IMR-90 (cell line): Measurements from ENCODE around the gene BCAS1. TPM values are rescaled to one million over a fixed set of nuclear protein-coding genes. Genes with fewer than 3 reads are reported as not detected.
A peak's percentile ranks its signal among the peaks of the same experiment; 100 is the strongest.

Source experiments
- ATAC-seq: fragments of 200-7000 bp; cut with Tn5 transposase; 2 replicates; pipeline ENCODE4 v1.9.1; 2020; ENCODE audit warnings: low read depth, mild to moderate bottlenecking, moderate library complexity
- BruUV-seq: library from RNA; stranded (reverse); fragments of 400-500 nt; replicated peaks from 2 replicates; lab custom pipeline; 2021; lab: Mats Ljungman, UMichigan
- CTCF ChIA-PET: fragments of 300-600 bp; formaldehyde crosslinking; extraction: SDS; loops from one replicate; lab custom pipeline; 2021; ENCODE audit warnings: antibody characterized with exemption; lab: Yijun Ruan, JAX
- POLR2A ChIA-PET: fragments of 300-600 bp; sonication (Branson Sonifier 250); formaldehyde crosslinking; loops from one replicate; lab custom pipeline; 2022; ENCODE audit warnings: antibody characterized with exemption; ENCODE audit not compliant: unreplicated experiment; lab: Charles Lee
- DNase-seq: peaks from one replicate; pipeline ENCODE4 v3.0.0; 2013
- H2AFZ ChIP-seq: replicated peaks from 2 replicates; pipeline ENCODE3; 2013; ENCODE audit warnings: low read length, mild to moderate bottlenecking; ENCODE audit not compliant: poor library complexity
- H2AK5ac ChIP-seq: 2 replicates; pipeline ENCODE4 v1.6.1; 2013; ENCODE audit warnings: low read depth, low read length, inconsistent platforms
- H2AK9ac ChIP-seq: replicated peaks from 2 replicates; pipeline ENCODE3; 2013; ENCODE audit warnings: mild to moderate bottlenecking, low read depth, low read length, moderate library complexity; ENCODE audit not compliant: poor library complexity
- H2BK120ac ChIP-seq: 2 replicates; pipeline ENCODE4 v1.6.1; 2013; ENCODE audit warnings: low read depth, low read length, inconsistent platforms
- H2BK15ac ChIP-seq: 3 replicates; pipeline ENCODE4 v1.6.1; 2013; ENCODE audit warnings: low read depth, low read length, inconsistent platforms
- H2BK20ac ChIP-seq: 2 replicates; pipeline ENCODE4 v1.6.1; 2013; ENCODE audit warnings: low read depth, mild to moderate bottlenecking, inconsistent platforms, low read length, moderate library complexity
- H2BK5ac ChIP-seq: 2 replicates; pipeline ENCODE4 v1.6.1; 2013; ENCODE audit warnings: mild to moderate bottlenecking, low read depth, low read length, inconsistent platforms; ENCODE audit not compliant: poor library complexity, severe bottlenecking
- H3K14ac ChIP-seq: replicated peaks from 2 replicates; pipeline ENCODE4 v1.6.1; 2013; ENCODE audit warnings: low read depth, low read length, inconsistent platforms
- H3K18ac ChIP-seq: 2 replicates; pipeline ENCODE4 v1.6.1; 2013; ENCODE audit warnings: low read depth, low read length, control low read depth
- H3K23ac ChIP-seq: 2 replicates; pipeline ENCODE4 v1.6.1; 2013; ENCODE audit warnings: low read depth, low read length, inconsistent platforms
- H3K27ac ChIP-seq: 2 replicates; pipeline ENCODE4 v1.5.1; 2013; ENCODE audit warnings: mild to moderate bottlenecking, control low read depth, low read length; ENCODE audit not compliant: insufficient read depth
- H3K27me3 ChIP-seq: 2 replicates; pipeline ENCODE4 v1.6.1; 2013; ENCODE audit warnings: low read length; ENCODE audit not compliant: control insufficient read depth, insufficient read depth
- H3K36me3 ChIP-seq: 2 replicates; pipeline ENCODE4 v1.6.1; 2013; ENCODE audit warnings: low read length, mixed read lengths; ENCODE audit not compliant: control insufficient read depth, insufficient read depth
- H3K4ac ChIP-seq: 2 replicates; pipeline ENCODE4 v1.6.1; 2013; ENCODE audit warnings: low read depth, low read length, inconsistent platforms
- H3K4me1 ChIP-seq: 2 replicates; pipeline ENCODE4 v1.6.1; 2013; ENCODE audit warnings: low read length, mixed read lengths; ENCODE audit not compliant: control insufficient read depth, insufficient read depth
- H3K4me2 ChIP-seq: 2 replicates; pipeline ENCODE4 v1.6.1; 2013; ENCODE audit warnings: low read depth, mild to moderate bottlenecking, control low read depth, low read length, moderate library complexity
- H3K4me3 ChIP-seq: 2 replicates; pipeline ENCODE4 v1.5.1; 2013; ENCODE audit warnings: low read depth, mild to moderate bottlenecking, control low read depth, low read length, moderate library complexity; ENCODE audit not compliant: insufficient read depth
- H3K56ac ChIP-seq: 2 replicates; pipeline ENCODE4 v1.6.1; 2013; ENCODE audit warnings: low read length, inconsistent platforms; ENCODE audit not compliant: insufficient read depth; ENCODE audit errors: extremely low read depth
- H3K79me1 ChIP-seq, 2 experiments: 2 replicates each; pipeline ENCODE4 v1.6.1; 2013; ENCODE audit warnings: low read length in 2 of 2, inconsistent platforms in 1 of 2, low read depth in 1 of 2
- H3K9ac ChIP-seq: 2 replicates; pipeline ENCODE4 v1.6.1; 2013; ENCODE audit warnings: low read depth, low read length, control low read depth
- H3K9me1 ChIP-seq: 2 replicates; pipeline ENCODE4 v1.6.1; 2013; ENCODE audit warnings: low read length, inconsistent platforms; ENCODE audit not compliant: insufficient read depth
- H3K9me3 ChIP-seq: 2 replicates; pipeline ENCODE4 v1.6.1; 2013; ENCODE audit warnings: low read length; ENCODE audit not compliant: control insufficient read depth, insufficient read depth
- H4K20me1 ChIP-seq: 2 replicates; pipeline ENCODE4 v1.6.1; 2013; ENCODE audit warnings: low read length, inconsistent platforms; ENCODE audit not compliant: insufficient read depth
- H4K5ac ChIP-seq: 2 replicates; pipeline ENCODE4 v1.6.1; 2013; ENCODE audit warnings: mild to moderate bottlenecking, low read depth, low read length, control low read depth
- H4K8ac ChIP-seq, 2 experiments: 2 replicates each; pipeline ENCODE4 v1.6.1; 2013; ENCODE audit warnings: low read depth in 2 of 2, low read length in 2 of 2, control low read depth in 1 of 2, inconsistent platforms in 1 of 2
- H4K91ac ChIP-seq: 2 replicates; pipeline ENCODE4 v1.6.1; 2013; ENCODE audit warnings: low read depth, low read length, inconsistent platforms; ENCODE audit not compliant: insufficient read depth
- BHLHE40 ChIP-seq: fragments of 150-350 bp; IDR thresholded peaks from 2 replicates; pipeline ENCODE4 v1.6.1; 2016; ENCODE audit warnings: mild to moderate bottlenecking, low read depth, low read length
- CEBPB ChIP-seq: IDR thresholded peaks from 2 replicates; pipeline ENCODE4 v1.6.1; 2012; ENCODE audit warnings: low read depth, low read length, improper control_type of control experiment
- FOS ChIP-seq: fragments of 150-350 bp; IDR thresholded peaks from 2 replicates; pipeline ENCODE4 v1.6.1; 2016; ENCODE audit warnings: low read depth, low read length
- MAFK ChIP-seq: IDR thresholded peaks from 2 replicates; pipeline ENCODE4 v1.6.1; 2012; ENCODE audit warnings: low read depth, low read length, improper control_type of control experiment
- MAZ ChIP-seq: IDR thresholded peaks from 2 replicates; pipeline ENCODE4 v1.6.1; 2012; ENCODE audit warnings: low read depth, mild to moderate bottlenecking, low read length, improper control_type of control experiment, moderate library complexity, borderline replicate concordance
- POLR2A ChIP-seq: IDR thresholded peaks from 2 replicates; pipeline ENCODE4 v1.6.1; 2012; ENCODE audit warnings: mild to moderate bottlenecking, low read depth, low read length
- RAD21 ChIP-seq: IDR thresholded peaks from 2 replicates; pipeline ENCODE4 v1.6.1; 2012; ENCODE audit warnings: low read length, improper control_type of control experiment
- SMC3 ChIP-seq: fragments of 150-350 bp; IDR thresholded peaks from 2 replicates; pipeline ENCODE4 v1.6.1; 2016; ENCODE audit warnings: low read depth, mild to moderate bottlenecking, antibody characterized with exemption, low read length, moderate library complexity
- WGBS, 2 experiments: methylation state at CpG; one replicate each; pipeline versions ENCODE4 v1.1.5 to v1.1.7; 2013; ENCODE audit warnings: missing lambda C conversion rate in 2 of 2; ENCODE audit not compliant: insufficient read length in 1 of 2; ENCODE audit errors: extremely low coverage in 2 of 2; 5-methylcytosine and 5-hydroxymethylcytosine counted together
- dilution Hi-C: fragments of 300-500 bp; cut with HindIII; formaldehyde crosslinking; loops from one replicate; pipeline ENCODE4 v1.14.3; 2018; ENCODE audit warnings: low sequenced_read_pairs; ENCODE audit not compliant: unreplicated experiment
- in situ Hi-C: fragments of 300-500 bp; cut with MboI; formaldehyde crosslinking; loops from 3 replicates; pipeline ENCODE4 v1.14.3; 2019; ENCODE audit warnings: low sequenced_read_pairs, inconsistent platforms, mixed read lengths
- intact Hi-C: fragments of 100-400 bp; cut with micrococcal nuclease; formaldehyde crosslinking; loops from 2 replicates; pipeline ENCODE4 v1.10.0; 2022
- polyA plus RNA-seq, 3 experiments: library from polyadenylated mRNA; depleted of rRNA; stranded (reverse); fragments of >200 nt; gene quantifications; 2 replicates each; pipeline ENCODE4 v1.2.3, GENCODE V29; 2012; ENCODE audit warnings: low replicate concordance in 1 of 3
- total RNA-seq: library from RNA; depleted of rRNA; stranded (reverse); fragments of >200 nt; gene quantifications from 2 replicates; pipeline ENCODE4 v1.2.3, GENCODE V29; 2012
- TF ChIP-seq, protein P1 (sequence below): fragments of 150-350 bp; IDR thresholded peaks from 2 replicates; pipeline ENCODE4 v1.6.1; 2016; ENCODE audit warnings: low read depth, mild to moderate bottlenecking, low read length, moderate library complexity, borderline replicate concordance

Gene BCAS1
- total and polyA plus RNA-seq, 2 of the 4 experiments (the other 2 are of a cell fraction), result under 0.01 TPM; not detected in 1

DNA sequence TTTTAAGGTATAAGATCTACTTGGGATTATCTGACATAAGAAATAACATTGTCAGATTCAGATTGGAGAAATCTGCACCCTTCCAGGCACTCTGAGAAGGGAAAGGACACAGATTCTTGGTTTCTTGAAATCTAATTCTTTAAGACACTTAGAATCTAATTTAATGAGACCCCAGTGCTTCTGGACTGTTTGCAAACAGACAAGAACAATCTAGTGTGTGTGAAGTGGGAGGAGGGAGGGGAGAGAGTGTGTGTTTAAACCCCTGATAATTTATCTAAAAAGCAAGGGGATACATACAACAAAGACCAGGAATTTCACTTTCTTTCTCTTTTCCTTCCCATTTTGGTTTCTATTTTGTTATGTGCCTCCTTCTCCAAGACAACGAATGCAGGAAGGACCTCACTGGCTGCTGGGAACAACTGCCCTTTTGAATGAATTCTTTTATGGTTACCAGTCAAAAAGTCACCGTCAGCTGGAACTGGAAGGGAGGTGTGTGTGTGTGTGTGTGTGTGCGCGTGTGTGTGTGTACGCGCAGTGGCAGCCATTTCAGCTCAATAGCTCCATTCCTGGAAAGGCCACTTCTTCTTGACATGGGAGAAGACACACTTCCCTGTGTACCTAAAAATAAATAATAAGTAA lies 129.4 kb downstream of the BCAS1 start:
- intact Hi-C loops, result loop anchor here (1.0 to 5.0 kb wide), 3 partner anchors 24 to 362 kb away; no protein-coding TSS in a partner anchor
- no CpG with 5 or more reads among the region's 6 CpGs for WGBS, 2 experiments
- no peaks in the 10 kb centered on the region for H3K27me3 ChIP-seq
- H2BK15ac ChIP-seq, result peak overlapping the region; percentile 26; the same call in 2 of the 3 replicates
- H3K36me3 ChIP-seq, result no peaks in the 10 kb centered on the region
- ChIA-PET POLR2A (no interaction called here), CTCF (interaction anchor here (0.6 to 1.6 kb wide), 2 partner anchors 10 to 319 kb away, joined by 3 read pairs; no protein-coding TSS in a partner anchor)
- no peak overlapping the region for H2AK9ac ChIP-seq
- BruUV-seq, result no TSS peak
- H2BK120ac ChIP-seq, result peak overlapping the region; percentile 64
- dilution Hi-C loops, result no loop called here
- TF ChIP-seq MAZ (no peak), FOS (peak; percentile 48; the same call in 1 of the 2 replicates), POLR2A (no peak), RAD21 (peak; percentile 14; the same call in 1 of the 2 replicates), MAFK (peak; percentile 67), BHLHE40 (peak; percentile 50; the same call in 1 of the 2 replicates), SMC3 (no peak), CEBPB (no peak)
- TF ChIP-seq, protein P1, sequence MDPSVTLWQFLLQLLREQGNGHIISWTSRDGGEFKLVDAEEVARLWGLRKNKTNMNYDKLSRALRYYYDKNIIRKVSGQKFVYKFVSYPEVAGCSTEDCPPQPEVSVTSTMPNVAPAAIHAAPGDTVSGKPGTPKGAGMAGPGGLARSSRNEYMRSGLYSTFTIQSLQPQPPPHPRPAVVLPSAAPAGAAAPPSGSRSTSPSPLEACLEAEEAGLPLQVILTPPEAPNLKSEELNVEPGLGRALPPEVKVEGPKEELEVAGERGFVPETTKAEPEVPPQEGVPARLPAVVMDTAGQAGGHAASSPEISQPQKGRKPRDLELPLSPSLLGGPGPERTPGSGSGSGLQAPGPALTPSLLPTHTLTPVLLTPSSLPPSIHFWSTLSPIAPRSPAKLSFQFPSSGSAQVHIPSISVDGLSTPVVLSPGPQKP, result no peak
- H3K4me3 ChIP-seq, result peak overlapping the region; percentile 0; the same call in 1 of the 2 replicates
- H3K9ac ChIP-seq, result peak overlapping the region; percentile 68; the same call in 1 of the 2 replicates
- peak overlapping the region; percentile 64 for H4K91ac ChIP-seq
- peak overlapping the region; percentile 67 for H2BK5ac ChIP-seq
- peak overlapping the region; percentile 44; the same call in 1 of the 2 replicates for H2BK20ac ChIP-seq
- H3K23ac ChIP-seq, result peak overlapping the region; percentile 61; the same call in 1 of the 2 replicates
- H3K9me1 ChIP-seq, result peaks cover 7% of the 10 kb centered on the region; the same call in 1 of the 2 replicates
- ATAC-seq (peak; percentile 53), DNase-seq (peak; percentile 94)
- H3K4ac ChIP-seq, result peak overlapping the region; percentile 53; the same call in 1 of the 2 replicates
- H3K4me2 ChIP-seq, result peak overlapping the region; percentile 83
- peak overlapping the region; percentile 83 for H2AFZ ChIP-seq
- H2AK5ac ChIP-seq, result no peak overlapping the region
- H3K79me1 ChIP-seq, result no peaks in the 10 kb centered on the region; a peak in 1 of 4 replicates
- peak overlapping the region; percentile 20; the same call in 1 of the 2 replicates for H3K14ac ChIP-seq
- H3K27ac ChIP-seq, result peak overlapping the region; percentile 3; the same call in 1 of the 2 replicates
- H3K56ac ChIP-seq, result peak overlapping the region; percentile 63
- peak overlapping the region; percentile 87 for H3K18ac ChIP-seq
- no peaks in the 10 kb centered on the region for H3K9me3 ChIP-seq
- H4K5ac ChIP-seq, result peak overlapping the region; percentile 31
- H4K20me1 ChIP-seq, result no peaks in the 10 kb centered on the region
- peaks cover 13% of the 10 kb centered on the region for H3K4me1 ChIP-seq
- in situ Hi-C loops, result loop anchor here (5.0 to 25.0 kb wide), 3 partner anchors 364 to 1454 kb away; no protein-coding TSS in a partner anchor
- H4K8ac ChIP-seq, result peak overlapping the region; percentile 52 to 53; a peak in 3 of 4 replicates
